Dedifferentiated amniotic fluid mesenchymal stem cell (primary cell): ENCODE results near the gene TMPRSS12.
A peak's percentile ranks its signal among the peaks of the same experiment; 100 is the strongest.
"Not testable (repeated sequence)": the region's sequence is repeated elsewhere in the genome, so short reads cannot be mapped to it uniquely, and the experiment has no call there.

ENCODE experiments used
- DNase-seq: peaks from one replicate; pipeline ENCODE4 v3.0.0-alpha.2; 2016; ENCODE audit errors: extremely low spot score

Gene TMPRSS12

DNA sequence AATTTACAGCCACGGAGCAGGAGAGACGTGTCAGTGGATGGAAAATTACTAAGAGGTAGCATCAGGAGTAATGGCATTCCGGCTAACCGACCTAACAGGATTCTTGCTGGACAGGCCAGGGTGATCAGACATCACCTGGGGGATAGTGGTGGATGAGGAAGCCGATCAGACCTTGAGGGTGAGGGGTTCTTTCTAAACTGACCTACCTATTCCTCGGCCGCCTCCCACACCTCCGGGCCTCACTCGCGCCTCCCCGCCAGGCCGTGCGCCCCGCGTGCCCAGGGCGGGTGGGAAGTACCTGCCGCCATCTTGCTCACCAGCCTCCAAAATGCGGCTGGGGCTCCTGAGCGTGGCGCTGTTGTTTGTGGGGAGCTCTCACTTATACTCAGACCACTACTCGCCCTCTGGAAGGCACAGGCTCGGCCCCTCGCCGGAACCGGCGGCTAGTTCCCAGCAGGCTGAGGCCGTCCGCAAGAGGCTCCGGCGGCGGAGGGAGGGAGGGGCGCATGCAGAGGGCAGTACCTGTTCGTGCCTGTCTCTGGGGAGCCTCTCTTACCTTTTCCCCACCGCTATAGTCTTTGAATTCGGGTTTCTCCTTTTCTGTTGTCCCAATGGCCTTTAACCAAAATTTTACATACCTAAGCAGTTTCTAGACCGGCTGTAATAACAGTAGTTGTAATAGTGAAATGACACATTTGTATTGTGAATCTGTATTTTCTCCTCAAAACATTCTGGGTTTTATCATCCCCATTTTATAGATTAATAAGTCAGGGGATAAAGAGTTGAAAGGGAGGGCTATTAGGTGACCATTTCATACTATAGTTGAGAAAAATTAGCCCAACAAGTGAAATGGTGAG lies at the start of gene TMPRSS12:
TSS of gene TMPRSS12 (plus strand) at position 290 of the 857 bp plus-strand sequence. CDS start at position 329, 39 bp downstream.
- no peak for DNase-seq

DNA sequence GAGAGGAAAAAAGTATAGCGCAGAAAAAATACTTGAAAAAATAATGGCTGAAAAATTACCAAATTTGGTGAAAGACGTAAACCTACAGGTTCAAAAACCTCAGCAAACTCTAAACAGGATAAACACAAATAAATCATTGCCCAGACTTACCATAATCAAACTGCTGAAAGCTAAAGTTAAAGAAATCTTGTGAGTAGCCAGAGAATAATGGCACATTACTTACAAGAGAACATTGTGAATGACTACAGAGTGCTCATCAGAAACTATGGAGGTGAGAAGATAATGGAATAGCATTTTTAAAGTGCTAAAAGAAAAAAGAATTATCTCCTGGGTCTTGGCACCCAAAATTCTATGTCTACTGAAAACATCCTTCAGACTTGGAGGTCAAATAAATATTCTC lies 42.8 kb upstream of the TMPRSS12 start:
- no peak for DNase-seq

- peak; percentile 9 for DNase-seq
Observed at GRCh38 chr12:50803230-50803875, 39.4 kb upstream of the TMPRSS12 start.

GRCh38 chr12:50806176-50806575 lies 36.5 kb upstream of the TMPRSS12 start:
- DNase-seq, result no peak

DNA sequence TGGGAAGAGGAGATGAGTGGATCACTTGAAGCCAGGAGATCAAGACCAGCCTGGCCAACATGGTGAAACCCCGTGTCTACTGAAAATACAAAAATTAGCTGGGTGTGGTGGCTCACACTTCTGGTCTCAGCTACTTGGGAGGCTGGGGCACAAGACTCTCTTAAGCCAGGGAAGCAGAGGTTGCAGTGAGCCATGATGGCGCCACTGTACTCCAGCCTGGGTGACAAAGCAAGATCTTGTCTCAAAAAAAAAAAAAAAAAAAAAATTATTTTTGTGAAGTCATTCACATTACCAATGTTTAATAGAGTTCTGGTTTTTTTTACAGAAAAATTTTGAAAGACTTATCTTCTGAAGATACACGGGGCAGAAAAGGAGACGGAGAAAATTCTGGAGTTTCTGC lies 33.6 kb upstream of the TMPRSS12 start:
- DNase-seq, result not testable (repeated sequence)

GRCh38 chr12:50814921-50815320 lies 27.8 kb upstream of the TMPRSS12 start:
- DNase-seq, result not testable (repeated sequence)

- DNase-seq, result no peak
Observed at GRCh38 chr12:50820177-50820576, 22.5 kb upstream of the TMPRSS12 start.

DNA sequence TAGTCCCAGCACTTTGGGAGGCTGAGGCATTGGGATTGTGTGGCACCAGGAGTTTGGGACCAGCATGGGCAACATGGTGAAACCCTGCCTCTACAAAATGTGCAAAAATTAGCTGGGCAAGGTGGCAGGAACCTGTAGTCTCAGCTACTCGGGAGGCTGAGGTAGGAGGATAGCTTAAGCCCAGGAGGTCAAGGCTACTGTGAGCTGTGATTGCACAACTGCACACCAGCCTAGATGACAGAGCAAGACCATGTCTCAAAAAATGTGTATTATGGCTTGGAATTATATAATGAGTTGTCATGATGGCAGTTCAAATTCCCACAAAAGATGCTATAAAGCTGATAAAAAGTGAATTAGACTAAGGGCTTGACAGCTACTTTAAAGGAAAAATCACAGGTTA lies 20.6 kb upstream of the TMPRSS12 start:
- DNase-seq, result no peak

- not testable (repeated sequence) for DNase-seq
Observed at GRCh38 chr12:50823724-50824123, 19.0 kb upstream of the TMPRSS12 start.

GRCh38 chr12:50824914-50825313 lies 17.8 kb upstream of the TMPRSS12 start:
- no peak for DNase-seq

DNA sequence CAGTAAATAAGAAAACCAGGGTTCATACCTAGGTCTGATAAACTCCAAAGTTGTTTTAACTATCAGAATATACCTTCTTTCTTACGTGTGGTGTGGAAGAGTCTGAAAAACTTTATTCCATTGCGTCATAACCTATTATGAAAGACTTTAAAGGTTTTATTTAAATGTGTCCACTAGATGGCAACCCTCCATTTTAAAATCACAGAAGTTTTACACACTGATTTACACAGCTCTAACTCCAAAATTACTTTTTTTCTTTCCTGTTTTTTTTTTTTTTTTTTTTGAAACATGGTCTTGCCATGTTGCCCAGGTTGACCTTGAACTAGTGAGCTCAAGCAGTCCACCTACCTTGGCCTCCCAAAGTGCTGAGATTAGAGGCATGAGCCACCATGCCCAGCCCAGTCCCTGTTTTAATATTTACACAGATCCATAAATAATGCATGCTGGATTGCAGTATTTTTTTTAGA lies 17.3 kb upstream of the TMPRSS12 start:
- peak; percentile 90 for DNase-seq

DNA sequence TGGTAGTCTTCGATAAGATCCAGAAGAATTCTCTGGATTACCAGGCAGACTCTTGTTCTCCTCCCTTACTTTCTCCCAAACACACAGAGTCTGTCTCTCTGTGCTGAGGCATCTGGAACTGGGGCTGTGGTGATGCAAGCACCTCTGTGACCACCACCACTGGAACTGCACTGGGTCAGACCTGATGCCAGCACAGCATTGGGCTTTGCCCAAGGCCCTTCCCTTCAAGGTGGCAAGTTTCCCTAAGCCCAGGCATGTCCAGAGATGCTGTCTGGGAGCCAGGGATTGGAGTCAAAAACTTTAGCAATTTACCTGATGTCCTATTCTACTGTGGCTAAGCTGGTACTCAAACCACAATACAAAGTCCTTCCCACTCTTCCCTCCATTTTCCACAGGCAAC lies 14.6 kb upstream of the TMPRSS12 start:
- DNase-seq, result no peak

GRCh38 chr12:50828886-50829285 lies 13.8 kb upstream of the TMPRSS12 start:
- DNase-seq, result no peak

- DNase-seq, result not testable (repeated sequence)
Observed at GRCh38 chr12:50833801-50834200, 8.9 kb upstream of the TMPRSS12 start.

- no peak for DNase-seq
Observed at GRCh38 chr12:50839042-50839441, 3.7 kb upstream of the TMPRSS12 start.

DNA sequence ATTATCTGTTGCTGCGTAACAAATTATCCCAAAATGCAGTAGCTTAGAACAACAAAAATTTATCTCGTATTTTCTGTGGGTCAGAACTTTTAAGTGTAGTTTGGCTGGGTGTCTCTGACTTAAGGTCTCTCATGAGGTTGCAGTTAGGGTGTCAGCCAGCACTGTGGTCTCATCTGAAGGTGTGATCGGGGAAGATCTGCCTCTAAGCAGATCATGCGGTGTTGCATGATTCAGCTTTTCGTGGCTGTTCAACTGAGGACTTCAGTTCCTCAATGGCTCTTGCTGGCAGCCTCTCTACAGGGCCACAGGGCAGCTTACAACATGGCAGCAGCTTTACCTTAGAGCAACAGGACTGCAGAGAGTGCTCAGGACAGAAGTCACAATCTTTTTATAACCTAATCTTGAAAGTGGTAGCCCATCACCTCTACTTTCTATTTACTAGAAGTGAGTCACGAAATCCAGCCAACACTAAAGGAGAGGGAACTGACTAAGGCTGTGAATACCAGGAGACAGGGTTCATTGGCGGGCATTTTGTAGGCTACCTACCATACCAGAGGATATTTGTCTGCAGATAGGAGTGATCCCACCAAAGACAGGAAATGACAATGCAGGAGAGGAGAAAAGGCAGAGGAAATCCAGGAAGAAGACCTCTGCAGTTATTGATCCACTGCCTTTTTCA lies 1.8 kb upstream of the TMPRSS12 start:
- no peak for DNase-seq

GRCh38 chr12:50841716-50842531 lies 802 bp upstream of the TMPRSS12 start:
- DNase-seq, result no peak

DNA sequence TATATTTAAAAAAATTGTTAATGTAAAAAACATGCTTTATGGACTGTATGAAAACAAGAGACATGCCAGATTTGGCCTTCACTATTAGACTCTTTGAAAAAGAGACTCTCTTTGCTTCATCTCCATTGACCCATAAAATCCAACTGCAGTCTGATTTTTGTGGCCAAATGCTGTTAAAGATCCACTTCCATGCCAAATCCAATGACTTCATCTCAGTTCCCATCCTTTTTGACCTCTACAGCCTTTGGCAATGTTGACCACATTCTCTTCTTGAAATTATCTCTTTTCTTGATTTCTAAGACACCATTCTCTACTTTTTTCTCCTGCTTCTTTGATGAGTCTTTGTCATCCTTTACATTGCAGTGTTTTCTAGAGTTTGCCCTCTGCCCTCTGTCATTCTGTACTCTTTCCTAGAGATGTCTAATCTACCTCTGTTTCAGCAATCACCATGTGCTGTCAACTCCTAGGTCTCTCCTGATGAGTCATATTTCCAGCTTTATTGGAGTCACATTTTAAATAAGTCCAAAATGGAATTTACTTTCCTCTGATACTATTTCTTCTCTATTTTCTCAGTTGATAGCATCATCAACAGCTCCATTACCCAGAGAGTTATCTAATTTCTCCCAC lies 2.4 kb downstream of the TMPRSS12 start:
- DNase-seq, result no peak

DNA sequence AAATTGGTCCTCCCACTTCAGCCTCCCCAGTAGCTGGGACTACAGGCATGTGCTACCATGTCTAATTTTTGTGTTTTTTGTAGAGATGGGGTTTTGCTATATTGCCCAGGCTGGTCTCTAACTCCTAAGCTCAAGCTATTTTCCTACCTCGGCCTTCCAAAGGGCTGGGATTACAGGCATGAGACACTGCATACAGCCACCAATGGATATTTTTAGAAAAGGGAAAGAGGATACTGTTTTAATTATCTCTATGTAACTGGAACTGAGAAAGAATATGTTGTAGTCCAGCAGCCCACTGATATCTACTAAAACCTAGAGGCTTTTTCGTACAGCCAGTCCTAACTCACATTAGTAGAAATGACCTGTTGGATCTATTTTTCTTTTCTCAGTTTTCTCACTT lies 6.2 kb downstream of the TMPRSS12 start:
- no peak for DNase-seq

DNA sequence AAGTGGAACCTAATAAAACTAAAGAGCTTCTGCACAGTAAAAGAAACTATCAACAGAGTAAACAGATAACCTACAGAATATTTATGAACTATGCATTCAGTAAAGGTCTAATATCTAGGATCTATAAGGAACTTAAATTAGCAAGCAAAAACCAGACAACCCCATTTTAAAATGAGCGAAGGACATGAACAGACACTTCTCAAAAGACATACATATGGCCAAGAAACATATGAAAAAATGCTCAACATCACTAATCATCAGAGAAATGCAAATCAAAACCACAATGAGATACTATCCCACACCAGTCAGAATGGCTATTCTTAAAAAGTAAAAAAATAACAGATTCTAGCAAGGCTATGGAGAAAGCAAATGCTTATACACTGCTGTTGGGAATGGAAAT lies 12.5 kb downstream of the TMPRSS12 start:
- DNase-seq, result not testable (repeated sequence)

GRCh38 chr12:50855679-50856078 lies 13.0 kb downstream of the TMPRSS12 start:
- DNase-seq, result not testable (repeated sequence)
